SK-N-SH (cell line): ENCODE results near the gene TMPRSS2. TPM values are rescaled to one million over a fixed set of nuclear protein-coding genes. Genes with fewer than 3 reads are reported as not detected.

ENCODE experiments used
- CTCF ChIA-PET: fragments of 300-600, 350-600 bp; formaldehyde crosslinking; extraction: SDS; loops from one replicate; lab custom pipeline; 2021; lab: Yijun Ruan, JAX
- POLR2A ChIA-PET: fragments of 350-600 bp; sonication (Branson Sonifier 250); formaldehyde crosslinking; extraction: SDS; loops from one replicate; lab custom pipeline; 2020; ENCODE audit warnings: antibody characterized with exemption, inconsistent platforms; lab: Yijun Ruan, JAX
- DNase-seq: peaks from one replicate; pipeline ENCODE4 v3.0.0; 2012
- H2AFZ ChIP-seq: fragments of 200-600 bp; sonication (generic); 2 replicates; pipeline ENCODE4 v1.8.1; 2016; ENCODE audit warnings: antibody characterized with exemption, mild to moderate bottlenecking, low read depth
- H3F3A ChIP-seq: fragments of 200-600 bp; sonication (generic); replicated peaks from 2 replicates; pipeline ENCODE3; 2016; ENCODE audit warnings: antibody characterized with exemption, mild to moderate bottlenecking; ENCODE audit not compliant: insufficient read depth
- H3K27ac ChIP-seq, 2 experiments: fragments of 200-500 bp in 1 of 2; fragments of 200-600 bp in 1 of 2; sonication (Bioruptor generic) in 1 of 2; sonication (generic), shearing (Covaris generic) in 1 of 2; 2 replicates each; pipeline versions ENCODE4 v1.5.1 to v1.6.1; 2014 to 2016; ENCODE audit warnings: low read depth in 2 of 2, inconsistent platforms in 1 of 2, low read length in 1 of 2, mild to moderate bottlenecking in 1 of 2, mixed read lengths in 1 of 2
- H3K27me3 ChIP-seq: fragments of 200-600 bp; sonication (generic), shearing (Covaris generic); 2 replicates; pipeline ENCODE4 v1.6.1; 2016; ENCODE audit warnings: mixed run types; ENCODE audit not compliant: insufficient read depth
- H3K36me3 ChIP-seq, 2 experiments: fragments of 200-500 bp in 1 of 2; fragments of 200-600 bp in 1 of 2; sonication (Bioruptor generic) in 1 of 2; sonication (generic) in 1 of 2; replicated peaks in 1 of 2; 2 replicates each; pipeline versions ENCODE3 to v1.5.1; 2014 to 2016; ENCODE audit warnings: low read length in 1 of 2, mild to moderate bottlenecking in 1 of 2; ENCODE audit not compliant: insufficient read depth in 2 of 2, control insufficient read depth in 1 of 2
- H3K4me1 ChIP-seq, 2 experiments: fragments of 200-500 bp in 1 of 2; fragments of 200-600 bp in 1 of 2; sonication (Bioruptor generic) in 1 of 2; sonication (generic), shearing (Covaris generic) in 1 of 2; 2 replicates each; pipeline versions ENCODE4 v1.5.1 to v1.6.1; 2014 to 2016; ENCODE audit warnings: low read depth in 1 of 2, low read length in 1 of 2, mixed run types in 1 of 2; ENCODE audit not compliant: insufficient read depth in 2 of 2, control insufficient read depth in 1 of 2
- H3K4me2 ChIP-seq: fragments of 200-600 bp; sonication (generic), shearing (Covaris generic); 2 replicates; pipeline ENCODE4 v1.6.1; 2017; ENCODE audit warnings: mixed run types
- H3K4me3 ChIP-seq, 2 experiments: fragments of 200-500 bp in 1 of 2; fragments of 200-600 bp in 1 of 2; sonication (Bioruptor generic) in 1 of 2; sonication (generic), shearing (Covaris generic) in 1 of 2; 2 replicates each; pipeline versions ENCODE4 v1.5.1 to v1.8.1; 2014 to 2016; ENCODE audit warnings: low read depth in 2 of 2, inconsistent platforms in 1 of 2, low read length in 1 of 2, mild to moderate bottlenecking in 1 of 2, mixed read lengths in 1 of 2, moderate library complexity in 1 of 2
- H3K79me2 ChIP-seq: fragments of 200-600 bp; sonication (generic); 2 replicates; pipeline ENCODE4 v1.8.1; 2017; ENCODE audit warnings: mild to moderate bottlenecking; ENCODE audit not compliant: insufficient read depth
- H3K9ac ChIP-seq: fragments of 200-600 bp; sonication (generic); 2 replicates; pipeline ENCODE4 v1.6.1; 2017; ENCODE audit warnings: mixed run types
- H3K9me2 ChIP-seq: fragments of 200-600 bp; sonication (generic); 2 replicates; pipeline ENCODE4 v1.6.1; 2017; ENCODE audit warnings: mixed run types
- H3K9me3 ChIP-seq: fragments of 200-600 bp; sonication (generic); 2 replicates; pipeline ENCODE4 v1.6.1; 2017; ENCODE audit warnings: mixed run types, mild to moderate bottlenecking, moderate library complexity
- H4K20me1 ChIP-seq: fragments of 200-600 bp; sonication (generic); 2 replicates; pipeline ENCODE4 v1.6.1; 2017; ENCODE audit warnings: mild to moderate bottlenecking, mixed run types; ENCODE audit not compliant: insufficient read depth
- CHD2 ChIP-seq: fragments of 150-350 bp; IDR thresholded peaks from 2 replicates; pipeline ENCODE4 v1.6.1; 2018; ENCODE audit warnings: low read length; ENCODE audit not compliant: partially characterized antibody
- CTCF ChIP-seq: fragments of 200-600 bp; sonication (generic); IDR thresholded peaks from 2 replicates; pipeline ENCODE4 v1.6.1; 2017; ENCODE audit warnings: antibody characterized with exemption, mild to moderate bottlenecking, moderate library complexity
- ELF1 ChIP-seq: IDR thresholded peaks from 2 replicates; pipeline ENCODE4 v1.4.0; 2012
- EP300 ChIP-seq, 2 experiments: IDR thresholded peaks; 2 replicates each; pipeline versions ENCODE4 v1.4.0 to v1.6.1; 2012; ENCODE audit warnings: borderline replicate concordance in 1 of 2, low read depth in 1 of 2, low read length in 1 of 2
- FOXJ3 ChIP-seq: sonication (generic); formaldehyde crosslinking; IDR thresholded peaks from 2 replicates; pipeline ENCODE4 v1.5.1; 2020; ENCODE audit warnings: mild to moderate bottlenecking, missing genetic modification reagents
- FOXM1 ChIP-seq: IDR thresholded peaks from 2 replicates; pipeline ENCODE4 v1.4.0; 2012; ENCODE audit warnings: low read depth, mild to moderate bottlenecking
- IRF3 ChIP-seq: fragments of 150-350 bp; IDR thresholded peaks from 2 replicates; pipeline ENCODE4 v1.6.1; 2016; ENCODE audit warnings: mild to moderate bottlenecking, low read depth, low read length
- JUND ChIP-seq: IDR thresholded peaks from 2 replicates; pipeline ENCODE4 v1.4.0; 2012
- MEF2A ChIP-seq: IDR thresholded peaks from 2 replicates; pipeline ENCODE4 v1.4.0; 2012; ENCODE audit warnings: low read depth, borderline replicate concordance
- NRF1 ChIP-seq: IDR thresholded peaks from 2 replicates; pipeline ENCODE4 v1.6.1; 2012; ENCODE audit warnings: low read depth, mild to moderate bottlenecking, low read length
- RCOR1 ChIP-seq: fragments of 150-350 bp; IDR thresholded peaks from 2 replicates; pipeline ENCODE4 v1.6.1; 2017; ENCODE audit warnings: antibody characterized with exemption, low read length
- RXRA ChIP-seq: IDR thresholded peaks from 2 replicates; pipeline ENCODE4 v1.4.0; 2012; ENCODE audit warnings: low read depth, mild to moderate bottlenecking, borderline replicate concordance
- SIN3A ChIP-seq: IDR thresholded peaks from 2 replicates; pipeline ENCODE4 v1.6.1; 2012; ENCODE audit warnings: low read depth, mild to moderate bottlenecking, low read length, moderate library complexity, borderline replicate concordance
- SMC3 ChIP-seq: IDR thresholded peaks from 2 replicates; pipeline ENCODE4 v1.6.1; 2012; ENCODE audit warnings: low read depth, low read length, improper control_type of control experiment
- USF2 ChIP-seq: fragments of 150-350 bp; IDR thresholded peaks from 2 replicates; pipeline ENCODE4 v1.6.1; 2017; ENCODE audit warnings: antibody characterized with exemption, low read length, low read depth, borderline replicate concordance
- YY1 ChIP-seq: IDR thresholded peaks from 2 replicates; pipeline ENCODE4 v1.4.0; 2012; ENCODE audit warnings: low read depth, mild to moderate bottlenecking
- WGBS: methylation state at CpG from one replicate; pipeline ENCODE4 v1.1.6; 2017; ENCODE audit warnings: low lambda C conversion rate; 5-methylcytosine and 5-hydroxymethylcytosine counted together
- polyA plus RNA-seq, 3 experiments: library from polyadenylated mRNA; depleted of rRNA; stranded (reverse); fragments of >200 nt; gene quantifications; 2 replicates each; pipeline ENCODE4 v1.2.3, GENCODE V29; 2012

TMPRSS2 gene
- polyA plus RNA-seq, 1 of the 3 experiments (the other 2 are of a cell fraction), result not detected

GRCh38 chr21:41504030-41504429, 3.9 kb downstream of the TMPRSS2 start:
- WGBS, result 6% methylated on average over 5 of the region's 5 CpGs
- CTCF ChIA-PET, result no interaction called here

More at GRCh38 chr21:41504030-41504429, 3.9 kb downstream of the TMPRSS2 start:
- no peak for DNase-seq
- Histone ChIP-seq H3K36me3 (no peaks in the 10 kb centered on the region), H3K27me3 (peaks cover 18% of the 10 kb centered on the region; the same call in 1 of the 2 replicates), H3K9me2 (no peaks in the 10 kb centered on the region), H3F3A (no peaks in the 10 kb centered on the region), H3K9me3 (no peaks in the 10 kb centered on the region), H3K4me1 (no peaks in the 10 kb centered on the region), H3K9ac (no peak overlapping the region), H4K20me1 (no peaks in the 10 kb centered on the region), H2AFZ (no peak overlapping the region), H3K79me2 (no peaks in the 10 kb centered on the region), H3K4me3 (no peak overlapping the region), H3K27ac (no peak overlapping the region), H3K4me2 (no peak overlapping the region)
- POLR2A ChIA-PET, result no interaction called here
- TF ChIP-seq SIN3A (no peak), JUND (no peak), YY1 (no peak), RCOR1 (no peak), RXRA (no peak), FOXJ3 (no peak), CHD2 (no peak), ELF1 (no peak), CTCF (no peak), EP300 (IDR thresholded peaks at IDR 0.05; ENCODE audit: borderline replicate concordance in 1 of 2, low read depth in 1 of 2, low read length in 1 of 2) (no peak), NRF1 (no peak), IRF3 (no peak), MEF2A (no peak), USF2 (no peak), FOXM1 (no peak), SMC3 (no peak)
